KOPT-K1 (cell line): ENCODE measurements around the gene PDS5A.
"Not testable (repeated sequence)": the region's sequence is repeated elsewhere in the genome, so short reads cannot be mapped to it uniquely, and the experiment has no call there.

Experiments used
- H3K27ac ChIP-seq: fragments of 200-600 bp; sonication (generic); 2 replicates; pipeline ENCODE4 v1.5.1; 2016; ENCODE audit warnings: antibody characterized with exemption, mild to moderate bottlenecking, low read depth, low read length; ENCODE audit not compliant: poor library complexity, severe bottlenecking
- H3K36me3 ChIP-seq: fragments of 200-600 bp; sonication (generic); 2 replicates; pipeline ENCODE4 v1.5.1; 2017; ENCODE audit warnings: antibody characterized with exemption, mild to moderate bottlenecking, low read length, moderate library complexity; ENCODE audit not compliant: insufficient read depth
- H3K9me3 ChIP-seq: fragments of 200-600 bp; sonication (generic); 2 replicates; pipeline ENCODE4 v1.5.1; 2017; ENCODE audit warnings: antibody characterized with exemption, low read length, mild to moderate bottlenecking; ENCODE audit not compliant: insufficient read depth, poor library complexity, severe bottlenecking

The PDS5A gene

GRCh38 chr4:39977489-39978377 is at the start of gene PDS5A:
PDS5A (minus strand) TSS chr4:39977911; CDS start chr4:39976577, 1,334 bp downstream.
- Histone ChIP-seq H3K36me3 (peaks cover 35% of the 10 kb centered on the region), H3K9me3 (no peaks in the 10 kb centered on the region), H3K27ac (peak within 1 kb of the TSS; percentile 93)

DNA sequence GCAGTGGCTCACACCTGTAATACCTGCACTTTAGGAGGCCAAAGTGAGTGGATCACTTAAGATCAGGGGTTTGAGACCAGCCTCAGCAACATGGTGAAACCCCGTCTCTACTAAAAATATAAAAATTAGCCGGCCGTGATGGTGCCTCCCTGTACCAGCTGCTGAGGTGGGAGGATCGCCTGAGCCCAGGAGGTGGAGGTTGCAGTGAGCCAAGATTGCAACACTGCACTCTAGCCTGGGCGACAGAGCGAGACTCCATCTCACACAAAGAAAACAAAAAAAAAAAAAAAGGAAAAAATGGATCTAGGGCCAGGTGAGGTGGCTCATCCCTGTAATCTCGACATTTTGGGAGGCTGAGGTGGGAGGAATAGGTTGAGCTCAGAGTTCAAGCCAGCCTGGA is 46.3 kb upstream of the PDS5A start:
- H3K27ac ChIP-seq, H3K9me3 ChIP-seq, H3K36me3 ChIP-seq: not testable (repeated sequence)

- not testable (repeated sequence) for H3K36me3 ChIP-seq
Observed at GRCh38 chr4:40021116-40021515, 43.4 kb upstream of the PDS5A start.

GRCh38 chr4:40020221-40020620 is 42.5 kb upstream of the PDS5A start:
- Histone ChIP-seq H3K9me3 (no peaks in the 10 kb centered on the region), H3K27ac (no peak overlapping the region), H3K36me3 (no peaks in the 10 kb centered on the region)

More at GRCh38 chr4:40021116-40021515, 43.4 kb upstream of the PDS5A start:
- not testable (repeated sequence) for H3K9me3 ChIP-seq, H3K27ac ChIP-seq

DNA sequence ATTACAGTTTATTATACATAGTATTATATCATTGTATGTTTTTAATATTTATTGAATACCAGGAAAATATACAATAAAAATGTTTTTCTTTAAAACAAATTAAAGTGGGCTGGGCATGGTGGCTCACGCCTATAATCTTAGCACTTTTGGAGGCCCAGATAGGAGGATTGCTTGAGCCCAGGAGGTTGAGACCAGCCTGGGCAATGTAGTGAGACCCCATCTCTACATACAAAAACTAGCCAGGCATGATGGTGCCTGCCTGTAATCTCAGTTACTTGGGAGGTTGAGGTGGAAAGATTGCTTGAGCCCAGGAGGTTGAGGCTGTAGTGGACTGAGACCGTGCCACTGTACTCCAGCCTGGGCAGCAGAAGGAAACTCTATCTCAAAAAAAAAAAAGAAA is 38.3 kb upstream of the PDS5A start:
- Histone ChIP-seq H3K27ac (no peak overlapping the region), H3K9me3 (no peaks in the 10 kb centered on the region), H3K36me3 (no peaks in the 10 kb centered on the region)

GRCh38 chr4:40003986-40004385 is 26.3 kb upstream of the PDS5A start:
- Histone ChIP-seq H3K9me3 (no peaks in the 10 kb centered on the region), H3K36me3 (no peaks in the 10 kb centered on the region), H3K27ac (no peak overlapping the region)

DNA sequence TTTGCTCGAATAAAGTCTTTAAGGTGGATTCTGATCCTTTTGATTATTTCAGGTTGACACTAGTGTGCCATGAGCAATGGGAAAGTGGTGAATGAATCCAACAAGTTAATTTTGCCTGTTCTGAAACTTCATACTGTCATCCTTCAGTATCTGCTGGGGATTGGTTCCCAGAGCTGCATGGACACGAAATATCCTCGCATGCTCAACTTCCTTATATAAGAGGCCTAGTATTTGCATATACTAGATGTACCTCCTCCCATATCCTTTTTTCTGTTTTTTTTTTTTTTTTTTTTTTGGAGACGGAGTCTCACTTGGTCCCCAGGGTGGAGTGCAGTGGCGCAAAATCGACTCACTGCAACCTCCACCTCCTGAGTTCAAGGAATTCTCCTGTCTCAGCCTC is 23.0 kb upstream of the PDS5A start:
- Histone ChIP-seq H3K9me3 (no peaks in the 10 kb centered on the region), H3K36me3 (no peaks in the 10 kb centered on the region), H3K27ac (no peak overlapping the region)

DNA sequence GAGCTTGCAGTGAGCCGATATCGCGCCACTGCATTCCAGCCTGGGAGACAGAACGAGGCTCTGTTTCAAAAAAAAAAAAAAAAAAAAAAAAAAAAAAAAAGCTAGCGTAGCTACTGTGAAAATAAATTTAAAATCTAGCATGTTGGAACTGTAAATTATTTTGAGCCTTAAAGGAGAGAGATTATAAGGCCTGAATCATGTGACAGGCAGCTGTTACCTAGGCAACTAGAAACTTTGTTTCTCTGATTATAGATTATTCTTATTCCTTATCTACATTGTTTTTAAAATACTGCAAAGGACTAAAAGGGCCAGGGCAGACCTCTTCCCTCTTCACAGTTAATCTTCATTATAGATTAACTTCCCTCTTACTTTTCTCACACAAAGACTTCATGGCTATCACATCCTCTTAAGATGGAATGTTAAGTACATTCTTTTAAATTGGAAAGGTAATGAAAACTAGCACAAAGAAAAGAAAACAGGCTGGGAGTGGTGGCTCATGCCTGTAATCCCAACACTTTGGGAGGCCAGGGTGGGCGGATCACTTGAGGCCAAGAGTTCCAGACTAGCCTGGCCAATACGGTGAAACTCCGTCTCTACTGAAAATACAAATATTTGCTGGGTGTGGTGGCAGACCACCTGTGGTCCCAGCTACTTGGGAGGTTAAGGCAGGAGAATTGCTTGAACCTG is 21.1 kb upstream of the PDS5A start:
- Histone ChIP-seq H3K27ac (no peak overlapping the region), H3K36me3 (no peaks in the 10 kb centered on the region)

GRCh38 chr4:39996811-39997210 is 19.1 kb upstream of the PDS5A start:
- no peak overlapping the region for H3K27ac ChIP-seq
- no peaks in the 10 kb centered on the region for H3K36me3 ChIP-seq
- no peaks in the 10 kb centered on the region for H3K9me3 ChIP-seq

More for the DNA sequence above, 21.1 kb upstream of the PDS5A start:
- H3K9me3 ChIP-seq = no peaks in the 10 kb centered on the region

GRCh38 chr4:39994406-39994805 is 16.7 kb upstream of the PDS5A start:
- H3K9me3 ChIP-seq = no peaks in the 10 kb centered on the region

GRCh38 chr4:39989381-39989780 is 11.7 kb upstream of the PDS5A start:
- not testable (repeated sequence) for H3K9me3 ChIP-seq, H3K36me3 ChIP-seq, H3K27ac ChIP-seq

More at GRCh38 chr4:39994406-39994805, 16.7 kb upstream of the PDS5A start:
- no peaks in the 10 kb centered on the region for H3K36me3 ChIP-seq
- no peak overlapping the region for H3K27ac ChIP-seq

DNA sequence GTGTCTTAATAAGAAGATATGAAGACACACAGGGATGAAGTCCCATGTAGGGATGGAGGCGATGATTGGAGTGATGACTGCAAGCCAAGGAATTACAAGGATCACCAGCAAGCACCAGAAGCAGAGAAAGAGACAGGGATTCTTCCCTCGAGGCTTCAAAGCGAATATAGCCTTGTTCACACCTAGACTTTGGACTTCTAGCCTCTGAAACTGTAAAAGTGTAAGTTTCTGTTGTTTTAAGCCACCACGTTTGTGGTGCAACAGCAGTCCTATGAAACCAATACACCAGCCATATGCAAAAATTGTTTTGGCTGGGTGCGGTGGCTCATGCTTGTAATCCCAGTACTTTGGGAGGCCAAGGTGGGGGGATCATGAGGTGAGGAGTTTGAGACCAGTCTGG is 9.8 kb upstream of the PDS5A start:
- no peaks in the 10 kb centered on the region for H3K9me3 ChIP-seq
- H3K27ac ChIP-seq = no peak overlapping the region
- H3K36me3 ChIP-seq = no peaks in the 10 kb centered on the region

DNA sequence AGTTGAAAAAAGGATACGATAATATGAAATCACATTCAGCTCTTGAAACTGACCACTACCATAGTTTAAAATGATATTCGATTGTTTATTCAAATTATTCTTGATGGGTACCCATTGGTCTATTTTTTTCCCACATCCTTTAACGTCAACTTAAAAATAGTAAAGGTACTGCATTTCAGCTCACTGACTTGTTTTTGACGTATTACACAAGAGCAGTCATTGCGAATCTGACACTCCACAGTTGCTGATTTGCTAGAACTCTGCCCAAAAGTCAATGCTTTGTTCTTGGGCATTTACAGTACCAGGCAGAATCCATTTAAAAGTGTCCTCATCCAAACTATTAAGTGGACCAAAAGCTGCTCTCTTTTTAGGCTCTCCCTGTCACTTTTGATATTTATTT is 1.2 kb upstream of the PDS5A start:
- Histone ChIP-seq H3K36me3 (peaks cover 24% of the 10 kb centered on the region), H3K9me3 (no peaks in the 10 kb centered on the region), H3K27ac (peak overlapping the region; percentile 3)

- Histone ChIP-seq H3K9me3 (no peaks in the 10 kb centered on the region), H3K36me3 (peaks cover 29% of the 10 kb centered on the region), H3K27ac (peak overlapping the region; percentile 93)
Observed at GRCh38 chr4:39978378-39978775, 666 bp upstream of the PDS5A start.

DNA sequence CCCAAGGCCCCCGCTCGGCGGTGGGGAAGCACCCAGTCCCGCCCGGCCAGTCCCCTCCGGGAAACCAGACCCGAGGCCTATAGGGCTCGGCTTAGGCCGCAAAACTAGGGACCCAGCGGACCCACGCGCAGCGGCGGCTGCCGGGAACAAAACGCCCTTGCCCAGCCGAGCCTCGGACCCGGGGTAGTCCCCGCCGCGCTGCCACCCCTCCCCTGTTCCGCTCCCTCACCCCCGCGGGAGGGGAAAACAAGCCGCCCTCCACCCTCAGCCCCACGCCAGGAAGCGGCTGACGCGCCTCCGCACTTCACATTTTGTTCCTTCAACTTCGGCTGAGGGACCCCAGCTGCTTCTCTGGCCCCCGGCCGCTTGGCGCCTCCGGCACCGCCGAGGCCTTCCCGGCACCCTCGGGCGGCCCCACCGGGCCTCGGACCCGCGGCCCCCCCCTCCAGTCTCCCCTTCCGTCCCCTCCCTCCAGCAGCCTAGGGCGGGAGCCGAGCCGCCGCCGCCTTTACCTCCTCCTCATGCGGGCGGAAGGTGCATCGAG is 694 bp downstream of the PDS5A start:
- no peaks in the 10 kb centered on the region for H3K9me3 ChIP-seq
- peaks cover 37% of the 10 kb centered on the region for H3K36me3 ChIP-seq
- H3K27ac ChIP-seq = peak overlapping the region; percentile 93
